SU-DHL-6 (cell line): ENCODE data around the gene MYO10.

Source experiments
- CTCF ChIP-seq: fragments of 200-600 bp; sonication (generic); IDR thresholded peaks from one replicate; pipeline ENCODE4 v1.5.1; 2017; ENCODE audit warnings: antibody characterized with exemption, mild to moderate bottlenecking, low read length, moderate library complexity; ENCODE audit not compliant: insufficient read depth, poor library complexity, severe bottlenecking
- EZH2phosphoT487 ChIP-seq: fragments of 200-600 bp; sonication (generic), shearing (Covaris generic); conservative IDR thresholded peaks from 2 replicates; pipeline ENCODE4 v1.6.1; 2018; ENCODE audit warnings: mild to moderate bottlenecking, antibody characterized with exemption, low read length, moderate library complexity, mixed read lengths

- TF ChIP-seq CTCF (no peak), EZH2phosphoT487 (no peak)
Measured at GRCh38 chr5:16800477-16800876, 135.6 kb downstream of the MYO10 start.
